ENCODE data around the gene OR4A5. TPM values are rescaled to one million over a fixed set of nuclear protein-coding genes. Genes with fewer than 3 reads are reported as not detected.
"Not testable (repeated sequence)": the region's sequence is repeated elsewhere in the genome, so short reads cannot be mapped to it uniquely, and the experiment has no call there.

OR4A5 gene
- total RNA-seq = not detected

- DNase-seq; CTCF ChIA-PET; H3K4me1 Mint-ChIP-seq (ENCODE audit: low read depth); POLR2A ChIA-PET; H3K4me3 Mint-ChIP-seq; H3K36me3 Mint-ChIP-seq; H3K27me3 Mint-ChIP-seq; intact Hi-C loops (cut with micrococcal nuclease); H3K27ac Mint-ChIP-seq: not testable (repeated sequence)
- peaks cover 41% of the 10 kb centered on the region for H3K9me3 Mint-ChIP-seq
Measured at GRCh38 chr11:54706532-54706931, at the start of gene OR4A5. Gene OR4A5, plus strand, starts transcription at chr11:54706832. Its CDS starts 53 bp downstream, at chr11:54706885.

GRCh38 chr11:54720094-54720493 lies 13.5 kb downstream of the OR4A5 start:
- CTCF ChIA-PET; H3K27ac Mint-ChIP-seq; H3K36me3 Mint-ChIP-seq; intact Hi-C loops (cut with micrococcal nuclease); H3K4me3 Mint-ChIP-seq; H3K27me3 Mint-ChIP-seq; H3K4me1 Mint-ChIP-seq (ENCODE audit: low read depth); POLR2A ChIA-PET; DNase-seq: not testable (repeated sequence)
- peaks cover 25% of the 10 kb centered on the region for H3K9me3 Mint-ChIP-seq

Other genes starting within 250 kb of the OR4A5 start
- gene OR4C46, start 102.8 kb upstream of the OR4A5 start, total RNA-seq = not detected